ENCODE data around the gene NCKAP1. TPM values are rescaled to one million over a fixed set of nuclear protein-coding genes. Genes with fewer than 3 reads are reported as not detected.

The NCKAP1 gene
- total and polyA plus RNA-seq, 10 of the 15 experiments (the other 5 are each of a cell fraction or from before 2014, with no cell fraction given): 0.11 to 1.5 (median 0.52) TPM

DNA sequence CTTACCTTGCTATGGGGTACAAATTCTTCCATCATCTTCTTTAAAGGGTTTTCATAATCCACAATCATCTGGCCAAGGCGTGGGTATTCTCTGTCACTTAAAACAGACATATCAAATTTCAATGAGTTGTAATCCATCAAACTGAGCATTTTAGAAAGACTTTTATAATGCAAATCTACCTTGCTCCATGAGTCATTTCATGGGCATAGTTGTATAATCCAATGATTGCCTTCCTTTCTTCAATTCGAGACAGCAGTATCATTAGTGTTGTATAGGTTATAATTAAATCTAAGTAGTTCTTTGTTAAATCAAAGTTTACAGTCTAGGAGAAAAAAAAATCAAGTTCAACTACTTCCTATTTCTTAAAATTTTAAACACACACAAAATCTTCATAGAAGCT is 36.3 kb downstream of the NCKAP1 start:
- Histone ChIP-seq H2AFZ (ENCODE audit: control insufficient read depth, low read depth, low read length) (no peak overlapping the region), H3K27ac (ENCODE audit: control insufficient read depth, insufficient read depth) (no peak overlapping the region), H3K9me3 (replicated peaks; ENCODE audit: control insufficient read depth, insufficient read depth, low read length) (no peaks in the 10 kb centered on the region), H3K27me3 (replicated peaks in 1 of 2; ENCODE audit: control insufficient read depth in 2 of 2, insufficient read depth in 2 of 2, low read length in 1 of 2) (no peaks in the 10 kb centered on the region), H3K9ac (ENCODE audit: control insufficient read depth, insufficient read depth, low read length) (no peak overlapping the region), H3K4me3 (no peak overlapping the region), H3K79me2 (ENCODE audit: control insufficient read depth, insufficient read depth, low read length) (no peaks in the 10 kb centered on the region), H3K4me1 (ENCODE audit: control insufficient read depth, insufficient read depth, low read length) (no peaks in the 10 kb centered on the region), H4K20me1 (ENCODE audit: control insufficient read depth, insufficient read depth) (no peaks in the 10 kb centered on the region), H3K36me3 (ENCODE audit: control insufficient read depth in 2 of 2, insufficient read depth in 2 of 2, low read length in 1 of 2) (no peaks in the 10 kb centered on the region), H3K4me2 (ENCODE audit: control insufficient read depth, insufficient read depth) (no peak overlapping the region)
- no peak for DNase-seq (ENCODE audit: low read depth, low spot score)
- 30% methylated on average over 2 of the region's 2 CpGs for WGBS (ENCODE audit: insufficient coverage, insufficient replicate concordance, low lambda C conversion rate, missing lambda C conversion rate)
- ChIA-PET RAD21 (ENCODE audit: unreplicated experiment) (interaction anchor here (0.6 kb wide), 1 partner anchor 340 kb away, joined by 3 read pairs; no protein-coding TSS in a partner anchor), CTCF (interaction anchor here (1.1 kb wide), 1 partner anchor 8 kb away, joined by 3 read pairs; no protein-coding TSS in a partner anchor), SMC1A (ENCODE audit: uncharacterized antibody, unreplicated experiment) (no interaction called here), POLR2A (no interaction called here)
- ATAC-seq: no peak
- FAIRE-seq: no peak
- BruUV-seq (replicated peaks): no TSS peak
- intact Hi-C loops (cut with micrococcal nuclease; ENCODE audit: unreplicated experiment): no loop called here
- in situ Hi-C loops (cut with MboI): no loop called here
- no peak for TF ChIP-seq FOXK2 (IDR thresholded peaks at IDR 0.05)
- no peak for TF ChIP-seq CHD2 (IDR thresholded peaks at IDR 0.05; ENCODE audit: borderline replicate concordance, low read depth, low read length)
- TF ChIP-seq EP300 (IDR thresholded peaks at IDR 0.05; ENCODE audit: borderline replicate concordance in 1 of 2, control insufficient read depth in 1 of 2, low read depth in 2 of 2, low read length in 2 of 2): no peak
- TF ChIP-seq SUZ12 (IDR thresholded peaks at IDR 0.05; ENCODE audit: unreplicated experiment): no peak
- TF ChIP-seq, protein P1, sequence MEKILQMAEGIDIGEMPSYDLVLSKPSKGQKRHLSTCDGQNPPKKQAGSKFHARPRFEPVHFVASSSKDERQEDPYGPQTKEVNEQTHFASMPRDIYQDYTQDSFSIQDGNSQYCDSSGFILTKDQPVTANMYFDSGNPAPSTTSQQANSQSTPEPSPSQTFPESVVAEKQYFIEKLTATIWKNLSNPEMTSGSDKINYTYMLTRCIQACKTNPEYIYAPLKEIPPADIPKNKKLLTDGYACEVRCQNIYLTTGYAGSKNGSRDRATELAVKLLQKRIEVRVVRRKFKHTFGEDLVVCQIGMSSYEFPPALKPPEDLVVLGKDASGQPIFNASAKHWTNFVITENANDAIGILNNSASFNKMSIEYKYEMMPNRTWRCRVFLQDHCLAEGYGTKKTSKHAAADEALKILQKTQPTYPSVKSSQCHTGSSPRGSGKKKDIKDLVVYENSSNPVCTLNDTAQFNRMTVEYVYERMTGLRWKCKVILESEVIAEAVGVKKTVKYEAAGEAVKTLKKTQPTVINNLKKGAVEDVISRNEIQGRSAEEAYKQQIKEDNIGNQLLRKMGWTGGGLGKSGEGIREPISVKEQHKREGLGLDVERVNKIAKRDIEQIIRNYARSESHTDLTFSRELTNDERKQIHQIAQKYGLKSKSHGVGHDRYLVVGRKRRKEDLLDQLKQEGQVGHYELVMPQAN (conservative IDR thresholded peaks at IDR 0.05): no peak
- TF ChIP-seq BACH1 (IDR thresholded peaks at IDR 0.05; ENCODE audit: borderline replicate concordance): no peak
- no peak for TF ChIP-seq MYC (IDR thresholded peaks at IDR 0.05; ENCODE audit: insufficient read depth, insufficient read length, insufficient replicate concordance, low read length, severe bottlenecking)
- no peak for TF ChIP-seq MTA2 (IDR thresholded peaks at IDR 0.05; ENCODE audit: low read depth)
- TF ChIP-seq, protein P2, sequence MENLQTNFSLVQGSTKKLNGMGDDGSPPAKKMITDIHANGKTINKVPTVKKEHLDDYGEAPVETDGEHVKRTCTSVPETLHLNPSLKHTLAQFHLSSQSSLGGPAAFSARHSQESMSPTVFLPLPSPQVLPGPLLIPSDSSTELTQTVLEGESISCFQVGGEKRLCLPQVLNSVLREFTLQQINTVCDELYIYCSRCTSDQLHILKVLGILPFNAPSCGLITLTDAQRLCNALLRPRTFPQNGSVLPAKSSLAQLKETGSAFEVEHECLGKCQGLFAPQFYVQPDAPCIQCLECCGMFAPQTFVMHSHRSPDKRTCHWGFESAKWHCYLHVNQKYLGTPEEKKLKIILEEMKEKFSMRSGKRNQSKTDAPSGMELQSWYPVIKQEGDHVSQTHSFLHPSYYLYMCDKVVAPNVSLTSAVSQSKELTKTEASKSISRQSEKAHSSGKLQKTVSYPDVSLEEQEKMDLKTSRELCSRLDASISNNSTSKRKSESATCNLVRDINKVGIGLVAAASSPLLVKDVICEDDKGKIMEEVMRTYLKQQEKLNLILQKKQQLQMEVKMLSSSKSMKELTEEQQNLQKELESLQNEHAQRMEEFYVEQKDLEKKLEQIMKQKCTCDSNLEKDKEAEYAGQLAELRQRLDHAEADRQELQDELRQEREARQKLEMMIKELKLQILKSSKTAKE (IDR thresholded peaks at IDR 0.05; ENCODE audit: low read depth, poor library complexity, severe bottlenecking): no peak
- no peak for TF ChIP-seq MXI1 (IDR thresholded peaks at IDR 0.05; ENCODE audit: low read depth, low read length)
- no peak for TF ChIP-seq NFXL1 (IDR thresholded peaks at IDR 0.05; ENCODE audit: borderline replicate concordance)
- no peak for TF ChIP-seq BHLHE40 (IDR thresholded peaks at IDR 0.05; ENCODE audit: borderline replicate concordance in 1 of 2, low read depth in 2 of 2, low read length in 1 of 2)
- no peak for TF ChIP-seq CHD4 (IDR thresholded peaks at IDR 0.05)
- no peak for TF ChIP-seq IKZF1 (conservative IDR thresholded peaks at IDR 0.05)
- TF ChIP-seq, protein P3, sequence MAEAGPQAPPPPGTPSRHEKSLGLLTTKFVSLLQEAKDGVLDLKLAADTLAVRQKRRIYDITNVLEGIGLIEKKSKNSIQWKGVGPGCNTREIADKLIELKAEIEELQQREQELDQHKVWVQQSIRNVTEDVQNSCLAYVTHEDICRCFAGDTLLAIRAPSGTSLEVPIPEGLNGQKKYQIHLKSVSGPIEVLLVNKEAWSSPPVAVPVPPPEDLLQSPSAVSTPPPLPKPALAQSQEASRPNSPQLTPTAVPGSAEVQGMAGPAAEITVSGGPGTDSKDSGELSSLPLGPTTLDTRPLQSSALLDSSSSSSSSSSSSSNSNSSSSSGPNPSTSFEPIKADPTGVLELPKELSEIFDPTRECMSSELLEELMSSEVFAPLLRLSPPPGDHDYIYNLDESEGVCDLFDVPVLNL (IDR thresholded peaks at IDR 0.05; ENCODE audit: low read depth, low read length): no peak
- TF ChIP-seq, protein P4, sequence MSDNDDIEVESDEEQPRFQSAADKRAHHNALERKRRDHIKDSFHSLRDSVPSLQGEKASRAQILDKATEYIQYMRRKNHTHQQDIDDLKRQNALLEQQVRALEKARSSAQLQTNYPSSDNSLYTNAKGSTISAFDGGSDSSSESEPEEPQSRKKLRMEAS (IDR thresholded peaks at IDR 0.05; ENCODE audit: low read depth, low read length): no peak
